Activated CD8-positive, alpha-beta T cell treated with anti-CD3 and anti-CD28 coated beads for 36 hours (primary cell): ENCODE results near the gene TP63. TPM values are rescaled to one million over a fixed set of nuclear protein-coding genes. Genes with fewer than 3 reads are reported as not detected.

ENCODE experiments used
- ATAC-seq: fragments of 200-7000 bp; cut with Tn5 transposase; one replicate; pipeline ENCODE4 v1.10.0; 2021; ENCODE audit warnings: mild to moderate bottlenecking, moderate library complexity
- CTCF ChIA-PET: fragments of 350-600 bp; sonication (Branson Sonifier 250); formaldehyde crosslinking; loops from one replicate; lab custom pipeline; 2021; ENCODE audit warnings: antibody characterized with exemption; lab: Charles Lee
- POLR2A ChIA-PET: fragments of 350-600 bp; sonication (Branson Sonifier 250); formaldehyde crosslinking; loops from one replicate; lab custom pipeline; 2021; ENCODE audit warnings: antibody characterized with exemption; lab: Charles Lee
- DNase-seq: peaks from one replicate; pipeline ENCODE4 v3.0.0-alpha.2; 2020
- H3K27ac Mint-ChIP-seq: one replicate; pipeline ENCODE4 v1.8.0; 2021; ENCODE audit warnings: mild to moderate bottlenecking, mixed read lengths
- H3K27me3 Mint-ChIP-seq: one replicate; pipeline ENCODE4 v1.8.0; 2021; ENCODE audit warnings: mixed read lengths
- H3K36me3 Mint-ChIP-seq: one replicate; pipeline ENCODE4 v1.8.0; 2021; ENCODE audit warnings: low read depth, mixed read lengths
- H3K4me1 Mint-ChIP-seq: one replicate; pipeline ENCODE4 v1.8.0; 2021; ENCODE audit warnings: low read depth, mixed read lengths
- H3K4me3 Mint-ChIP-seq: one replicate; pipeline ENCODE4 v1.8.0; 2021; ENCODE audit warnings: mild to moderate bottlenecking, moderate library complexity, mixed read lengths
- H3K9me3 Mint-ChIP-seq: one replicate; pipeline ENCODE4 v1.8.0; 2021; ENCODE audit warnings: mixed read lengths
- CTCF ChIP-seq: fragments of 200-600 bp; IDR thresholded peaks from one replicate; pipeline ENCODE4 v1.8.0; 2022; ENCODE audit warnings: antibody characterized with exemption, mild to moderate bottlenecking
- intact Hi-C: fragments of 100-400 bp; cut with micrococcal nuclease; formaldehyde crosslinking; loops from one replicate; pipeline ENCODE4 v1.10.0; 2022
- total RNA-seq, 2 experiments: library from RNA; stranded (reverse); gene quantifications; one replicate each; pipeline ENCODE4 v1.2.3, GENCODE V29; 2021

The TP63 gene
- total RNA-seq, 2 experiments from 2014 or later: 0.07 to 0.23 TPM

GRCh38 chr3:189899186-189899585 is 268.0 kb downstream of the TP63 start:
- intact Hi-C loops: no loop called here
- Mint-ChIP-seq H3K27me3 (no peaks in the 10 kb centered on the region), H3K27ac (no peak overlapping the region), H3K36me3 (no peaks in the 10 kb centered on the region), H3K4me1 (no peaks in the 10 kb centered on the region), H3K4me3 (no peak overlapping the region), H3K9me3 (no peaks in the 10 kb centered on the region)
- no peak for ATAC-seq
- DNase-seq: no peak
- ChIA-PET CTCF (no interaction called here), POLR2A (no interaction called here)
- no peak for TF ChIP-seq CTCF

GRCh38 chr3:189900578-189900977 is 269.4 kb downstream of the TP63 start:
- CTCF ChIA-PET: no interaction called here
- POLR2A ChIA-PET: no interaction called here
- Mint-ChIP-seq H3K9me3 (no peaks in the 10 kb centered on the region), H3K27ac (no peak overlapping the region), H3K4me1 (no peaks in the 10 kb centered on the region), H3K4me3 (no peak overlapping the region), H3K36me3 (no peaks in the 10 kb centered on the region), H3K27me3 (no peaks in the 10 kb centered on the region)
- TF ChIP-seq CTCF: no peak
- ATAC-seq: no peak
- intact Hi-C loops: no loop called here
- no peak for DNase-seq

GRCh38 chr3:189901481-189901880 is 270.3 kb downstream of the TP63 start:
- POLR2A ChIA-PET: no interaction called here
- no peaks in the 10 kb centered on the region for H3K4me1 Mint-ChIP-seq
- no peak overlapping the region for H3K27ac Mint-ChIP-seq
- no peaks in the 10 kb centered on the region for H3K27me3 Mint-ChIP-seq
- H3K4me3 Mint-ChIP-seq: no peak overlapping the region
- ATAC-seq (no peak), DNase-seq (no peak)
- CTCF ChIA-PET: no interaction called here
- H3K36me3 Mint-ChIP-seq: no peaks in the 10 kb centered on the region
- intact Hi-C loops: no loop called here
- no peak for TF ChIP-seq CTCF
- H3K9me3 Mint-ChIP-seq: no peaks in the 10 kb centered on the region

GRCh38 chr3:189902230-189903186 is 271.3 kb downstream of the TP63 start:
- no peaks in the 10 kb centered on the region for H3K9me3 Mint-ChIP-seq
- H3K4me3 Mint-ChIP-seq: no peak overlapping the region
- H3K36me3 Mint-ChIP-seq: no peaks in the 10 kb centered on the region
- ATAC-seq: no peak
- POLR2A ChIA-PET: no interaction called here
- CTCF ChIA-PET: no interaction called here
- no peak overlapping the region for H3K27ac Mint-ChIP-seq
- intact Hi-C loops: no loop called here
- H3K27me3 Mint-ChIP-seq: peaks cover 1% of the 10 kb centered on the region
- no peaks in the 10 kb centered on the region for H3K4me1 Mint-ChIP-seq
- no peak for DNase-seq
- TF ChIP-seq CTCF: no peak

- Mint-ChIP-seq H3K27ac (no peak overlapping the region), H3K36me3 (no peaks in the 10 kb centered on the region), H3K27me3 (peaks cover 1% of the 10 kb centered on the region), H3K4me1 (no peaks in the 10 kb centered on the region), H3K4me3 (no peak overlapping the region), H3K9me3 (no peaks in the 10 kb centered on the region)
- intact Hi-C loops: no loop called here
- ChIA-PET CTCF (interaction anchor here (1.0 kb wide), 1 partner anchor 17 kb away, joined by 3 read pairs; no protein-coding TSS in a partner anchor), POLR2A (no interaction called here)
- no peak for ATAC-seq
- no peak for DNase-seq
- no peak for TF ChIP-seq CTCF
These were observed 272.5 kb downstream of the TP63 start for GRCh38 chr3:189903562-189904250.
